Placental pericyte (primary cell): ENCODE data around the gene TTR. TPM values are rescaled to one million over a fixed set of nuclear protein-coding genes. Genes with fewer than 3 reads are reported as not detected.

Experiments used
- total RNA-seq: library from RNA; depleted of rRNA; stranded (reverse); fragments of >200 nt; gene quantifications from 2 replicates; pipeline ENCODE4 v1.2.3, GENCODE V29; 2012

Gene TTR
- not detected in 2 replicates for total RNA-seq

GRCh38 chr18:31591628-31592027 lies at the start of gene TTR:
Gene TTR, plus strand, starts transcription at chr18:31591877. Its CDS starts 26 bp downstream, at chr18:31591903.

Other genes starting within 250 kb of the TTR start
- not detected in 2 replicates for gene DSG4, start 215.1 kb upstream of the TTR start, total RNA-seq
- under 0.01 TPM in 2 replicates for gene DSG3, start 144.1 kb upstream of the TTR start, total RNA-seq
- 12.5 and 32.4 TPM in 2 replicates for gene DSG2, start 93.7 kb upstream of the TTR start, total RNA-seq
- 6.1 and 9.3 TPM in 2 replicates for gene B4GALT6, start 92.7 kb downstream of the TTR start, total RNA-seq
- 0.14 TPM in 1 of 2 replicates, not detected in the other for gene SLC25A52, start 169.0 kb downstream of the TTR start, total RNA-seq